Endothelial cell of umbilical vein (primary cell): ENCODE results near the gene PANX2.

Experiments
- JUN ChIP-seq: IDR thresholded peaks from 2 replicates; pipeline ENCODE4 v1.6.1; 2011; ENCODE audit warnings: borderline replicate concordance, low read depth; ENCODE audit not compliant: insufficient read length, insufficient read depth
- MAX ChIP-seq: IDR thresholded peaks from 2 replicates; pipeline ENCODE4 v1.6.1; 2011; ENCODE audit not compliant: insufficient read depth, insufficient read length
- POLR2A ChIP-seq: IDR thresholded peaks from 2 replicates; pipeline ENCODE4 v1.6.1; 2012; ENCODE audit warnings: low read depth, mild to moderate bottlenecking, control low read depth, low read length
- TF ChIP-seq, protein P1 (sequence below), 2 donors: IDR thresholded peaks; 1 replicate in 1 of 2; 2 replicates in 1 of 2; pipeline ENCODE4 v1.5.1; 2011; ENCODE audit warnings: low read length in 2 of 2, mild to moderate bottlenecking in 2 of 2, moderate library complexity in 2 of 2, control low read depth in 1 of 2, inconsistent platforms in 1 of 2, low read depth in 1 of 2; ENCODE audit not compliant: insufficient read depth in 1 of 2; ENCODE audit errors: extremely low read depth in 1 of 2

- TF ChIP-seq, protein P1, sequence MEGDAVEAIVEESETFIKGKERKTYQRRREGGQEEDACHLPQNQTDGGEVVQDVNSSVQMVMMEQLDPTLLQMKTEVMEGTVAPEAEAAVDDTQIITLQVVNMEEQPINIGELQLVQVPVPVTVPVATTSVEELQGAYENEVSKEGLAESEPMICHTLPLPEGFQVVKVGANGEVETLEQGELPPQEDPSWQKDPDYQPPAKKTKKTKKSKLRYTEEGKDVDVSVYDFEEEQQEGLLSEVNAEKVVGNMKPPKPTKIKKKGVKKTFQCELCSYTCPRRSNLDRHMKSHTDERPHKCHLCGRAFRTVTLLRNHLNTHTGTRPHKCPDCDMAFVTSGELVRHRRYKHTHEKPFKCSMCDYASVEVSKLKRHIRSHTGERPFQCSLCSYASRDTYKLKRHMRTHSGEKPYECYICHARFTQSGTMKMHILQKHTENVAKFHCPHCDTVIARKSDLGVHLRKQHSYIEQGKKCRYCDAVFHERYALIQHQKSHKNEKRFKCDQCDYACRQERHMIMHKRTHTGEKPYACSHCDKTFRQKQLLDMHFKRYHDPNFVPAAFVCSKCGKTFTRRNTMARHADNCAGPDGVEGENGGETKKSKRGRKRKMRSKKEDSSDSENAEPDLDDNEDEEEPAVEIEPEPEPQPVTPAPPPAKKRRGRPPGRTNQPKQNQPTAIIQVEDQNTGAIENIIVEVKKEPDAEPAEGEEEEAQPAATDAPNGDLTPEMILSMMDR (IDR thresholded peaks at IDR 0.05; ENCODE audit: extremely low read depth in 1 of 2, insufficient read depth in 1 of 2, low read depth in 1 of 2, low read length in 2 of 2) = no peak
- TF ChIP-seq POLR2A (no peak), JUN (no peak), MAX (no peak)
These were observed 40.6 kb downstream of the PANX2 start for GRCh38 chr22:50211147-50211546.
